ENCODE results near the gene PDLIM1. TPM values are rescaled to one million over a fixed set of nuclear protein-coding genes. Genes with fewer than 3 reads are reported as not detected.

The PDLIM1 gene
- total and polyA plus RNA-seq, 9 of the 15 experiments (the other 6 are each of a cell fraction or from before 2014, with no cell fraction given) = 19.8 to 164 (median 39.1) TPM

GRCh38 chr10:95225136-95225535, 65.7 kb downstream of the PDLIM1 start:
- TF ChIP-seq ZFP1 (CRISPR knock-in tag; IDR thresholded peaks at IDR 0.05) (no peak), RAD51 (IDR thresholded peaks at IDR 0.05; ENCODE audit: borderline replicate concordance, low read depth) (no peak), GABPB2 (CRISPR knock-in tag; conservative IDR thresholded peaks at IDR 0.05) (no peak), RHOXF2B (CRISPR knock-in tag; conservative IDR thresholded peaks at IDR 0.05) (no peak), ZNF778 (CRISPR knock-in tag; IDR thresholded peaks at IDR 0.05) (no peak)
- H3K27me3 ChIP-seq (ENCODE audit: control insufficient read depth in 2 of 2, insufficient read depth in 2 of 2, low read length in 2 of 2) = no peaks in the 10 kb centered on the region
- ATAC-seq (no peak), DNase-seq (ENCODE audit: extremely low read depth in 1 of 4, low spot score in 3 of 4) (no peak), FAIRE-seq (no peak)
- WGBS (ENCODE audit: insufficient coverage, low coverage, missing lambda C conversion rate) = 7% methylated on average over 2 of the region's 2 CpGs
- no peaks in the 10 kb centered on the region for H3K9me1 ChIP-seq (ENCODE audit: control insufficient read depth, insufficient read depth, low read length)
- no peaks in the 10 kb centered on the region for H3K79me2 ChIP-seq (ENCODE audit: control insufficient read depth, insufficient read depth, low read length)
- in situ Hi-C loops (cut with MboI) = no loop called here
- no peaks in the 10 kb centered on the region; a peak in 1 of 5 replicates for H3K4me1 ChIP-seq (replicated peaks in 1 of 2; ENCODE audit: control insufficient read depth in 2 of 2, insufficient read depth in 2 of 2, low read length in 2 of 2)
- ChIA-PET POLR2A (no interaction called here), CTCF (ENCODE audit: low intra/inter-chr PET ratio) (no interaction called here)
- no peaks in the 10 kb centered on the region for H3K36me3 ChIP-seq (ENCODE audit: control insufficient read depth, insufficient read depth, low read length)
- intact Hi-C loops (cut with micrococcal nuclease) = no loop called here
- H3K27ac ChIP-seq (ENCODE audit: extremely low read depth, low read depth, low read length) = no peak overlapping the region
- H3K9me3 ChIP-seq (replicated peaks; ENCODE audit: control insufficient read depth, insufficient read depth, low read depth, low read length) = no peaks in the 10 kb centered on the region
- no TSS peak for BruUV-seq (replicated peaks)
- H3K9ac ChIP-seq (ENCODE audit: insufficient read depth in 1 of 2, low read depth in 2 of 2, low read length in 2 of 2) = no peak overlapping the region
- no peak overlapping the region for H3K4me3 ChIP-seq
- H4K20me1 ChIP-seq (replicated peaks; ENCODE audit: control insufficient read depth, insufficient read depth, low read length) = no peaks in the 10 kb centered on the region
- H3K4me2 ChIP-seq (ENCODE audit: insufficient read depth, low read length) = no peak overlapping the region
- no peak overlapping the region for H2AFZ ChIP-seq (ENCODE audit: low read depth, low read length)

GRCh38 chr10:95221124-95221523, 69.7 kb downstream of the PDLIM1 start:
- in situ Hi-C loops (cut with MboI) = no loop called here
- FAIRE-seq = no peak

More at GRCh38 chr10:95221124-95221523, 69.7 kb downstream of the PDLIM1 start:
- no peaks in the 10 kb centered on the region for H3K36me3 ChIP-seq (ENCODE audit: control insufficient read depth, insufficient read depth, low read length)
- H3K9me3 ChIP-seq (replicated peaks; ENCODE audit: control insufficient read depth, insufficient read depth, low read depth, low read length) = no peaks in the 10 kb centered on the region
- no peak overlapping the region for H3K9ac ChIP-seq (ENCODE audit: insufficient read depth in 1 of 2, low read depth in 2 of 2, low read length in 2 of 2)
- H3K79me2 ChIP-seq (ENCODE audit: control insufficient read depth, insufficient read depth, low read length) = no peaks in the 10 kb centered on the region
- WGBS (ENCODE audit: insufficient coverage, low coverage, missing lambda C conversion rate) = 12% methylated on average over 5 of the region's 5 CpGs
- H3K27ac ChIP-seq (ENCODE audit: extremely low read depth, low read depth, low read length) = no peak overlapping the region
- BruUV-seq (replicated peaks) = no TSS peak
- H4K20me1 ChIP-seq (replicated peaks; ENCODE audit: control insufficient read depth, insufficient read depth, low read length) = no peaks in the 10 kb centered on the region
- H3K27me3 ChIP-seq (ENCODE audit: control insufficient read depth in 2 of 2, insufficient read depth in 2 of 2, low read length in 2 of 2) = no peaks in the 10 kb centered on the region
- POLR2A ChIA-PET = no interaction called here
- CTCF ChIA-PET (ENCODE audit: low intra/inter-chr PET ratio) = no interaction called here
- no peak overlapping the region for H2AFZ ChIP-seq (ENCODE audit: low read depth, low read length)
- H3K4me1 ChIP-seq (replicated peaks in 1 of 2; ENCODE audit: control insufficient read depth in 2 of 2, insufficient read depth in 2 of 2, low read length in 2 of 2) = no peaks in the 10 kb centered on the region
- no peak for ATAC-seq
- H3K4me3 ChIP-seq = no peak overlapping the region
- no peak overlapping the region for H3K4me2 ChIP-seq (ENCODE audit: insufficient read depth, low read length)
- no peaks in the 10 kb centered on the region for H3K9me1 ChIP-seq (ENCODE audit: control insufficient read depth, insufficient read depth, low read length)
- no peak for DNase-seq (ENCODE audit: extremely low read depth in 1 of 4, low spot score in 3 of 4)
- intact Hi-C loops (cut with micrococcal nuclease) = no loop called here
- no peak for TF ChIP-seq SMARCC2 (IDR thresholded peaks at IDR 0.05; ENCODE audit: low read depth)

All from K562 (cell line).